Prostate gland (tissue), 2 donors: ENCODE results near the gene CD300E. TPM values are rescaled to one million over a fixed set of nuclear protein-coding genes. Genes with fewer than 3 reads are reported as not detected.

ENCODE experiments used
- DNase-seq: peaks from one replicate; pipeline ENCODE4 v3.0.0-alpha.2; 2019; ENCODE audit warnings: low spot score
- H3K27ac ChIP-seq, 2 donors: fragments of 200-600 bp; sonication (generic); 2 replicates each; pipeline ENCODE4 v1.5.1; 2017 to 2019
- H3K27me3 ChIP-seq: fragments of 200-600 bp; sonication (generic); replicated peaks from 2 replicates; pipeline ENCODE4 v1.5.1; 2019; ENCODE audit not compliant: insufficient read depth
- H3K36me3 ChIP-seq, 2 donors: fragments of 200-600 bp; sonication (generic); 1 replicate in 1 of 2; 2 replicates in 1 of 2; pipeline versions ENCODE4 v1.5.1 to v1.8.1; 2017 to 2019
- H3K4me1 ChIP-seq: fragments of 200-600 bp; sonication (generic); replicated peaks from 2 replicates; pipeline ENCODE4 v1.5.1; 2019
- H3K4me3 ChIP-seq, 2 donors: fragments of 200-600 bp; sonication (generic); 2 replicates each; pipeline ENCODE4 v1.5.1; 2017 to 2019
- H3K9me3 ChIP-seq: fragments of 200-600 bp; sonication (generic); 2 replicates; pipeline ENCODE4 v1.5.1; 2017
- CTCF ChIP-seq, 4 experiments: fragments of 200-600 bp in 2 of 4; fragments of 450-650 bp in 2 of 4; sonication (generic) in 2 of 4; IDR thresholded peaks; 1 replicate in 3 of 4; 2 replicates in 1 of 4; pipeline ENCODE4 v1.5.1; 2016 to 2019; ENCODE audit warnings: antibody characterized with exemption in 4 of 4, mild to moderate bottlenecking in 2 of 4, moderate library complexity in 2 of 4
- POLR2A ChIP-seq: fragments of 450-650 bp; IDR thresholded peaks from one replicate; pipeline ENCODE4 v1.6.1; 2016; ENCODE audit warnings: antibody characterized with exemption, mild to moderate bottlenecking
- POLR2AphosphoS5 ChIP-seq: sonication (generic); formaldehyde crosslinking; IDR thresholded peaks from one replicate; pipeline ENCODE4 v1.6.1; 2017; ENCODE audit warnings: antibody characterized with exemption
- WGBS: methylation state at CpG from one replicate; pipeline ENCODE4 v1.1.5; 2018; 5-methylcytosine and 5-hydroxymethylcytosine counted together
- intact Hi-C: fragments of 100-400 bp; cut with DNase I; formaldehyde crosslinking; loops from one replicate; pipeline ENCODE4 v1.14.2; 2022
- total RNA-seq, 2 donors: library from RNA; depleted of rRNA; stranded (reverse); fragments of >200 nt; gene quantifications; one replicate each; pipeline ENCODE4 v1.1.0, GENCODE V29; 2016

The CD300E gene
- total RNA-seq, 2 donors from 2014 or later = 0.45 TPM; not detected in 1

- no peak for DNase-seq
- no peaks in the 10 kb centered on the region for H3K9me3 ChIP-seq
- H3K27me3 ChIP-seq = no peaks in the 10 kb centered on the region
- intact Hi-C loops = no loop called here
- H3K4me1 ChIP-seq = no peaks in the 10 kb centered on the region
- 85% methylated on average over 1 of the region's 1 CpG for WGBS
- H3K36me3 ChIP-seq = no peaks in the 10 kb centered on the region
- TF ChIP-seq POLR2A = no peak
- TF ChIP-seq CTCF (IDR thresholded peaks at IDR 0.05) = no peak
- no peak for TF ChIP-seq POLR2AphosphoS5
- H3K27ac ChIP-seq = no peak overlapping the region
- H3K4me3 ChIP-seq = no peak overlapping the region
These were observed 32.0 kb downstream of the CD300E start for GRCh38 chr17:74591503-74591902.

GRCh38 chr17:74585711-74586110, 37.8 kb downstream of the CD300E start:
- H3K36me3 ChIP-seq = no peaks in the 10 kb centered on the region
- H3K27me3 ChIP-seq = no peaks in the 10 kb centered on the region
- TF ChIP-seq POLR2A = no peak
- TF ChIP-seq POLR2AphosphoS5 = no peak
- TF ChIP-seq CTCF (IDR thresholded peaks at IDR 0.05) = no peak
- no peak overlapping the region for H3K27ac ChIP-seq
- H3K4me1 ChIP-seq = no peaks in the 10 kb centered on the region
- no peak for DNase-seq
- 64% methylated on average over 5 of the region's 5 CpGs for WGBS
- no peaks in the 10 kb centered on the region for H3K9me3 ChIP-seq
- no peak overlapping the region for H3K4me3 ChIP-seq
- intact Hi-C loops = no loop called here

- DNase-seq = no peak
- H3K4me1 ChIP-seq = no peaks in the 10 kb centered on the region
- no peak overlapping the region for H3K4me3 ChIP-seq
- no peaks in the 10 kb centered on the region for H3K36me3 ChIP-seq
- no peak overlapping the region for H3K27ac ChIP-seq
- no peaks in the 10 kb centered on the region for H3K27me3 ChIP-seq
- peak; percentile 20 for TF ChIP-seq POLR2AphosphoS5
- no peak for TF ChIP-seq CTCF (IDR thresholded peaks at IDR 0.05)
- H3K9me3 ChIP-seq = no peaks in the 10 kb centered on the region
- intact Hi-C loops = no loop called here
- 62% methylated on average over 14 of the region's 14 CpGs for WGBS
These were observed 39.1 kb downstream of the CD300E start for GRCh38 chr17:74584292-74585060.

- no peaks in the 10 kb centered on the region for H3K27me3 ChIP-seq
- H3K4me1 ChIP-seq = no peaks in the 10 kb centered on the region
- H3K4me3 ChIP-seq = no peak overlapping the region
- intact Hi-C loops = no loop called here
- TF ChIP-seq CTCF (IDR thresholded peaks at IDR 0.05) (no peak), POLR2AphosphoS5 (no peak), POLR2A (no peak)
- no peaks in the 10 kb centered on the region for H3K9me3 ChIP-seq
- H3K27ac ChIP-seq = no peak overlapping the region
- DNase-seq = no peak
- WGBS = 71% methylated on average over 10 of the region's 10 CpGs
- no peaks in the 10 kb centered on the region for H3K36me3 ChIP-seq
These were observed 40.9 kb downstream of the CD300E start for GRCh38 chr17:74582633-74583032.

GRCh38 chr17:74579900-74580299, 43.6 kb downstream of the CD300E start:
- intact Hi-C loops = no loop called here
- no peak for DNase-seq
- H3K4me3 ChIP-seq = no peak overlapping the region
- no peak overlapping the region for H3K27ac ChIP-seq
- no peaks in the 10 kb centered on the region for H3K4me1 ChIP-seq
- no peaks in the 10 kb centered on the region for H3K27me3 ChIP-seq
- no peak for TF ChIP-seq POLR2A
- no peak for TF ChIP-seq POLR2AphosphoS5
- TF ChIP-seq CTCF (IDR thresholded peaks at IDR 0.05) = no peak
- WGBS = 66% methylated on average over 7 of the region's 7 CpGs
- H3K9me3 ChIP-seq = no peaks in the 10 kb centered on the region
- no peaks in the 10 kb centered on the region for H3K36me3 ChIP-seq
